GM23338 (cell line): ENCODE data around the gene CFAP157.

ENCODE experiments used
- CREB1 ChIP-seq: fragments of 250-450 bp; sonication (Bioruptor Pico); IDR thresholded peaks from 2 replicates; pipeline ENCODE4 v1.5.0; 2020; ENCODE audit warnings: low read depth, mild to moderate bottlenecking, moderate library complexity
- CTCF ChIP-seq, 2 experiments: fragments of 200-600 bp in 1 of 2; sonication (generic) in 1 of 2; conservative IDR thresholded peaks; 2 replicates each; pipeline versions ENCODE4 v1.5.1 to v1.6.1; 2016 to 2017; ENCODE audit warnings: antibody characterized with exemption in 2 of 2, low read depth in 2 of 2, mild to moderate bottlenecking in 2 of 2, moderate library complexity in 1 of 2
- ETS1 ChIP-seq: IDR thresholded peaks from 2 replicates; pipeline ENCODE4 v1.6.1; 2016; ENCODE audit warnings: antibody characterized with exemption
- EZH2 ChIP-seq: fragments of 200-600 bp; sonication (generic); IDR thresholded peaks from one replicate; pipeline ENCODE4 v1.8.0; 2017; ENCODE audit warnings: antibody characterized with exemption, mild to moderate bottlenecking, low read depth; ENCODE audit not compliant: unreplicated experiment
- EZH2phosphoT487 ChIP-seq: fragments of 200-600 bp; sonication (generic); IDR thresholded peaks from one replicate; pipeline ENCODE4 v1.8.1; 2018; ENCODE audit warnings: antibody characterized with exemption; ENCODE audit not compliant: unreplicated experiment
- POLR2AphosphoS5 ChIP-seq: IDR thresholded peaks from 2 replicates; pipeline ENCODE4 v1.6.1; 2016; ENCODE audit warnings: antibody characterized with exemption, low read depth
- REST ChIP-seq: IDR thresholded peaks from one replicate; pipeline ENCODE4 v1.6.1; 2018; ENCODE audit warnings: antibody characterized with exemption; ENCODE audit not compliant: unreplicated experiment
- ZNF331 ChIP-seq: fragments of 250-450 bp; sonication (Bioruptor Pico); IDR thresholded peaks from 2 replicates; pipeline ENCODE4 v1.5.0; 2020; ENCODE audit warnings: low read depth, mild to moderate bottlenecking, moderate library complexity

- TF ChIP-seq EZH2phosphoT487 (no peak), CTCF (conservative IDR thresholded peaks at IDR 0.05; ENCODE audit: low read depth in 2 of 2) (no peak), REST (no peak), ZNF331 (no peak), ETS1 (no peak), POLR2AphosphoS5 (no peak), CREB1 (CRISPR knock-in tag) (no peak), EZH2 (no peak)
Measured at GRCh38 chr9:127726871-127727270, 20.1 kb downstream of the CFAP157 start.
